Sigmoid colon (tissue), 4 donors: ENCODE results near the gene CKAP4.

Experiments
- CTCF ChIP-seq, 4 experiments: fragments of 450-650 bp in 3 of 4; fragments of 200-600 bp in 1 of 4; IDR thresholded peaks; one replicate each; pipeline ENCODE4 v1.5.1; 2016 to 2019; ENCODE audit warnings: antibody characterized with exemption in 4 of 4, mild to moderate bottlenecking in 3 of 4, moderate library complexity in 2 of 4
- POLR2AphosphoS5 ChIP-seq, 4 donors: sonication (generic); formaldehyde crosslinking; IDR thresholded peaks; one replicate each; pipeline ENCODE4 v1.6.1; 2017; ENCODE audit warnings: antibody characterized with exemption in 4 of 4

DNA sequence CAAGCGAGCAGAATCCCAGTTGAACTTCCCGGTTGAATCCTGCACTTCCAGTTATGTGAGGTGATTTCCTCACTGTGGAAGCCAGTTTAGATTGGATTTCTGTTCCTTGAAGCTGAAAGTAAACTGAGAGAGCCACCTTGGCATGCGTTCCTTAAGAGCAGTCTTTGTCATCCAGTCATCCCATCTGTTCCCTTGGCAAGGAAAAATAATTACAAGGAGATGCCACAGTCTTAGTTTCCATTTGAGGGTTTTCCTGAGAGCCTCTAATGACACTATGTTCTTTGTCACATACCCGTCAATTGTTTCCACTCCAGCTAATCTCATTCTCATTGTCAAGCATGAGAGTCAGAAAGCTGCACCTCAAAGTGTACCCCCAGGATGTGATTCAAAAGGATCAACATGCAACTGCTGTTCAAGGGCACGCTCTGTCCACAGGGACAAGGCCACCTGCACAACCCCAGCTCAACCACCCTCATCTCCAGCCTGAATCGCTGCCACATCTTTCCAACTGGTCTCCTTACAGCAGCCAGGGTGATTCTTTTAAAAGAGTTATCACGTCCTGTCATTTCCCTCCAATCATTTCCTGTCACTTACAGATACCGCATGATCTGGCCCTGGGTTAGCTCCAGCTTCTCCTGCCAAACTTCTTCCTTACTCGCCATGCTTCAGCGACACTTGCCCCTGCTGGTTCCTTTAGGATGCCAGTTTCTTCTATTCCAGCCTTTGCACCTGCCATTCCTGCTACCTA lies 36.7 kb upstream of the CKAP4 start:
- TF ChIP-seq CTCF (IDR thresholded peaks at IDR 0.05) (no peak), POLR2AphosphoS5 (IDR thresholded peaks at IDR 0.05) (no peak)
